ENCODE measurements around the gene UNC5B. TPM values are rescaled to one million over a fixed set of nuclear protein-coding genes. Genes with fewer than 3 reads are reported as not detected.

UNC5B gene
- total RNA-seq, 3 donors from 2014 or later = 0.26 to 0.43 (median 0.35) TPM

GRCh38 chr10:71277914-71278665, 65.7 kb downstream of the UNC5B start:
- Mint-ChIP-seq H3K4me3 (no peak overlapping the region), H3K27me3 (ENCODE audit: low read depth) (no peaks in the 10 kb centered on the region), H3K9me3 (no peaks in the 10 kb centered on the region), H3K4me1 (ENCODE audit: low read depth) (no peaks in the 10 kb centered on the region), H3K36me3 (ENCODE audit: insufficient read depth) (no peaks in the 10 kb centered on the region)
- DNase-seq (no peak), ATAC-seq (no peak)

- no peak for ATAC-seq
- no peaks in the 10 kb centered on the region for H3K36me3 Mint-ChIP-seq (ENCODE audit: insufficient read depth)
- H3K27me3 Mint-ChIP-seq (ENCODE audit: low read depth) = no peaks in the 10 kb centered on the region
- no peaks in the 10 kb centered on the region for H3K4me1 Mint-ChIP-seq (ENCODE audit: low read depth)
- H3K9me3 Mint-ChIP-seq = no peaks in the 10 kb centered on the region
- H3K4me3 Mint-ChIP-seq = no peak overlapping the region
- DNase-seq = no peak
Observed at GRCh38 chr10:71278691-71279588, 66.6 kb downstream of the UNC5B start.

GRCh38 chr10:71279590-71280170, 67.3 kb downstream of the UNC5B start:
- H3K27me3 Mint-ChIP-seq (ENCODE audit: low read depth) = no peaks in the 10 kb centered on the region
- no peak for DNase-seq
- H3K9me3 Mint-ChIP-seq = no peaks in the 10 kb centered on the region
- H3K4me1 Mint-ChIP-seq (ENCODE audit: low read depth) = no peaks in the 10 kb centered on the region
- no peak for ATAC-seq
- H3K4me3 Mint-ChIP-seq = no peak overlapping the region
- H3K36me3 Mint-ChIP-seq (ENCODE audit: insufficient read depth) = no peaks in the 10 kb centered on the region

GRCh38 chr10:71280216-71280615, 67.8 kb downstream of the UNC5B start:
- no peak for ATAC-seq
- H3K9me3 Mint-ChIP-seq = no peaks in the 10 kb centered on the region
- no peaks in the 10 kb centered on the region for H3K4me1 Mint-ChIP-seq (ENCODE audit: low read depth)
- no peaks in the 10 kb centered on the region for H3K27me3 Mint-ChIP-seq (ENCODE audit: low read depth)
- no peaks in the 10 kb centered on the region for H3K36me3 Mint-ChIP-seq (ENCODE audit: insufficient read depth)
- no peak overlapping the region for H3K4me3 Mint-ChIP-seq
- DNase-seq = no peak

- Mint-ChIP-seq H3K27me3 (ENCODE audit: low read depth) (no peaks in the 10 kb centered on the region), H3K4me1 (ENCODE audit: low read depth) (no peaks in the 10 kb centered on the region), H3K36me3 (ENCODE audit: insufficient read depth) (no peaks in the 10 kb centered on the region), H3K4me3 (no peak overlapping the region), H3K9me3 (no peaks in the 10 kb centered on the region)
- DNase-seq = no peak
- ATAC-seq = no peak
Observed at GRCh38 chr10:71280825-71281224, 68.5 kb downstream of the UNC5B start.

GRCh38 chr10:71281646-71282322, 69.4 kb downstream of the UNC5B start:
- Mint-ChIP-seq H3K9me3 (no peaks in the 10 kb centered on the region), H3K36me3 (ENCODE audit: insufficient read depth) (no peaks in the 10 kb centered on the region), H3K27me3 (ENCODE audit: low read depth) (no peaks in the 10 kb centered on the region), H3K4me1 (ENCODE audit: low read depth) (no peaks in the 10 kb centered on the region), H3K4me3 (no peak overlapping the region)
- no peak for ATAC-seq
- DNase-seq = no peak

- no peak overlapping the region for H3K4me3 Mint-ChIP-seq
- no peaks in the 10 kb centered on the region for H3K27me3 Mint-ChIP-seq (ENCODE audit: low read depth)
- H3K36me3 Mint-ChIP-seq (ENCODE audit: insufficient read depth) = no peaks in the 10 kb centered on the region
- H3K9me3 Mint-ChIP-seq = no peaks in the 10 kb centered on the region
- H3K4me1 Mint-ChIP-seq (ENCODE audit: low read depth) = no peaks in the 10 kb centered on the region
- no peak for DNase-seq
- no peak for ATAC-seq
Observed at GRCh38 chr10:71282323-71282680, 69.9 kb downstream of the UNC5B start.

GRCh38 chr10:71283410-71283809, 71.0 kb downstream of the UNC5B start:
- Mint-ChIP-seq H3K4me3 (no peak overlapping the region), H3K9me3 (no peaks in the 10 kb centered on the region), H3K27me3 (ENCODE audit: low read depth) (no peaks in the 10 kb centered on the region), H3K36me3 (ENCODE audit: insufficient read depth) (no peaks in the 10 kb centered on the region), H3K4me1 (ENCODE audit: low read depth) (no peaks in the 10 kb centered on the region)
- DNase-seq (no peak), ATAC-seq (no peak)

GRCh38 chr10:71283876-71284275, 71.5 kb downstream of the UNC5B start:
- no peaks in the 10 kb centered on the region for H3K36me3 Mint-ChIP-seq (ENCODE audit: insufficient read depth)
- no peak for DNase-seq
- ATAC-seq = no peak
- H3K27me3 Mint-ChIP-seq (ENCODE audit: low read depth) = no peaks in the 10 kb centered on the region
- no peaks in the 10 kb centered on the region for H3K4me1 Mint-ChIP-seq (ENCODE audit: low read depth)
- H3K4me3 Mint-ChIP-seq = no peak overlapping the region
- H3K9me3 Mint-ChIP-seq = no peaks in the 10 kb centered on the region

GRCh38 chr10:71284544-71285179, 72.3 kb downstream of the UNC5B start:
- H3K9me3 Mint-ChIP-seq = no peaks in the 10 kb centered on the region
- H3K27me3 Mint-ChIP-seq (ENCODE audit: low read depth) = no peaks in the 10 kb centered on the region
- H3K36me3 Mint-ChIP-seq (ENCODE audit: insufficient read depth) = no peaks in the 10 kb centered on the region
- DNase-seq (no peak), ATAC-seq (no peak)
- H3K4me1 Mint-ChIP-seq (ENCODE audit: low read depth) = no peaks in the 10 kb centered on the region
- H3K4me3 Mint-ChIP-seq = no peak overlapping the region

- no peaks in the 10 kb centered on the region for H3K4me1 Mint-ChIP-seq (ENCODE audit: low read depth)
- H3K36me3 Mint-ChIP-seq (ENCODE audit: insufficient read depth) = no peaks in the 10 kb centered on the region
- no peak overlapping the region for H3K4me3 Mint-ChIP-seq
- no peaks in the 10 kb centered on the region for H3K27me3 Mint-ChIP-seq (ENCODE audit: low read depth)
- ATAC-seq (peak; percentile 51 to 68), DNase-seq (no peak)
- H3K9me3 Mint-ChIP-seq = no peaks in the 10 kb centered on the region
Observed at GRCh38 chr10:71285180-71285545, 72.8 kb downstream of the UNC5B start.

GRCh38 chr10:71285986-71286385, 73.6 kb downstream of the UNC5B start:
- no peaks in the 10 kb centered on the region for H3K9me3 Mint-ChIP-seq

GRCh38 chr10:71286521-71287294, 74.3 kb downstream of the UNC5B start:
- Mint-ChIP-seq H3K27me3 (ENCODE audit: low read depth) (no peaks in the 10 kb centered on the region), H3K4me1 (ENCODE audit: low read depth) (no peaks in the 10 kb centered on the region), H3K36me3 (ENCODE audit: insufficient read depth) (no peaks in the 10 kb centered on the region), H3K9me3 (no peaks in the 10 kb centered on the region), H3K4me3 (no peak overlapping the region)
- DNase-seq = no peak
- ATAC-seq = no peak

More at GRCh38 chr10:71285986-71286385, 73.6 kb downstream of the UNC5B start:
- no peaks in the 10 kb centered on the region for H3K4me1 Mint-ChIP-seq (ENCODE audit: low read depth)
- no peak for DNase-seq
- ATAC-seq = no peak
- H3K27me3 Mint-ChIP-seq (ENCODE audit: low read depth) = no peaks in the 10 kb centered on the region
- H3K4me3 Mint-ChIP-seq = no peak overlapping the region
- H3K36me3 Mint-ChIP-seq (ENCODE audit: insufficient read depth) = no peaks in the 10 kb centered on the region
